ENCODE data around the gene RUFY1.

DNA sequence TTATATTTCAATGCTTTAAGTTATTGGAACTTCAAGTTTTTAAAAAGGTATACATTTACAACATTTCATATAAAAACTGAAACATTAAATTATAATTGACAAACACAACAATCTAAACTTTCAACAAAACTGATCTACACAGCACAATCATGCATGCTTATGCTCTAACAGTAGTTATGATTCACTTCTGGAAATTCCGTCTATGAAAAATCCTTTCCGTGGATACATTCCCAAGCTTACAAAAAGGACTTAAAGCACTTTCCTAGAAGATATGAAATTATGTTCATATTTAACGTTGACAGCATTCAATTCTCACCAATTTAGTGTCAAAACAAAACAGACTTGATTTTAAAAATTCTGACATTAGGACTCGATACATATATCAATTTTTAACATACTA, 69.4 kb downstream of the RUFY1 start:
- TF ChIP-seq TAF1 (IDR thresholded peaks at IDR 0.05; ENCODE audit: borderline replicate concordance, low read depth, low read length) (no peak), NRF1 (conservative IDR thresholded peaks at IDR 0.05; ENCODE audit: low read depth, low read length) (no peak), HDAC6 (IDR thresholded peaks at IDR 0.05; ENCODE audit: unreplicated experiment) (no peak), ZNF687 (IDR thresholded peaks at IDR 0.05) (no peak), CHD4 (IDR thresholded peaks at IDR 0.05) (no peak), CTCF (IDR thresholded peaks at IDR 0.05 in 2 of 3, conservative IDR thresholded peaks at IDR 0.05 in 1 of 3; ENCODE audit: control insufficient read depth in 2 of 3, extremely low read depth in 1 of 3, insufficient read depth in 1 of 3, low read depth in 3 of 3, low read length in 3 of 3) (no peak), KAT2A (conservative IDR thresholded peaks at IDR 0.05; ENCODE audit: control insufficient read depth, low read depth, low read length) (no peak), EP300 (IDR thresholded peaks at IDR 0.05; ENCODE audit: borderline replicate concordance in 1 of 2, control insufficient read depth in 1 of 2, low read depth in 2 of 2, low read length in 2 of 2) (no peak)

Data from GM12878 (cell line).